ENCODE measurements around the gene TSHZ3. TPM values are rescaled to one million over a fixed set of nuclear protein-coding genes. Genes with fewer than 3 reads are reported as not detected.

TSHZ3 gene
- total and polyA plus RNA-seq, 11 donors, result 0.88 to 11.5 (median 2.4) TPM

DNA sequence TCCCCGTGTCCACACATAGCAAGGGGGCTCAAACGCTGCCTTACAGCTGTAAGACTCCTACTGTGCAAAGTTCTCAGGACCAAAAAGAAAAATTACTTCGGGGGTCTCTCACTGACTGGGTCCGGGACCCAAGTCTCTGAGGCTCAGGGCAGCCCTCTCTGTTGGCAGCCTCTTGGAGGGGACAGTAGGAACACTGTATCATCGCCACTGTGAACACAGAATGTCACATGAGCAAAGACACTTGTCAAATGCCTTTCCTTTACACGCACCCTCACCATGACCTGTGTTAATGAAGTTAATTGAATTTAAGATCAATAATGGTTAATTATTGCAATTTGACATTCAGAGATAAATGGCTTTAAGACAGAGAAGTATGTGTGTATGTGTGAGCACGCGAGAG, 49.6 kb downstream of the TSHZ3 start:
- H3K9me3 ChIP-seq, result no peaks in the 10 kb centered on the region
- ATAC-seq (no peak), DNase-seq (no peak)
- H3K4me3 ChIP-seq, result no peak overlapping the region
- no peaks in the 10 kb centered on the region for H3K27me3 ChIP-seq
- TF ChIP-seq POLR2A (IDR thresholded peaks at IDR 0.05), result no peak
- TF ChIP-seq, protein P1, sequence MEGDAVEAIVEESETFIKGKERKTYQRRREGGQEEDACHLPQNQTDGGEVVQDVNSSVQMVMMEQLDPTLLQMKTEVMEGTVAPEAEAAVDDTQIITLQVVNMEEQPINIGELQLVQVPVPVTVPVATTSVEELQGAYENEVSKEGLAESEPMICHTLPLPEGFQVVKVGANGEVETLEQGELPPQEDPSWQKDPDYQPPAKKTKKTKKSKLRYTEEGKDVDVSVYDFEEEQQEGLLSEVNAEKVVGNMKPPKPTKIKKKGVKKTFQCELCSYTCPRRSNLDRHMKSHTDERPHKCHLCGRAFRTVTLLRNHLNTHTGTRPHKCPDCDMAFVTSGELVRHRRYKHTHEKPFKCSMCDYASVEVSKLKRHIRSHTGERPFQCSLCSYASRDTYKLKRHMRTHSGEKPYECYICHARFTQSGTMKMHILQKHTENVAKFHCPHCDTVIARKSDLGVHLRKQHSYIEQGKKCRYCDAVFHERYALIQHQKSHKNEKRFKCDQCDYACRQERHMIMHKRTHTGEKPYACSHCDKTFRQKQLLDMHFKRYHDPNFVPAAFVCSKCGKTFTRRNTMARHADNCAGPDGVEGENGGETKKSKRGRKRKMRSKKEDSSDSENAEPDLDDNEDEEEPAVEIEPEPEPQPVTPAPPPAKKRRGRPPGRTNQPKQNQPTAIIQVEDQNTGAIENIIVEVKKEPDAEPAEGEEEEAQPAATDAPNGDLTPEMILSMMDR (IDR thresholded peaks at IDR 0.05), result no peak
- peaks cover 0 to 9% (median 0%) of the 10 kb centered on the region in 12 donors for H3K4me1 ChIP-seq
- H3K36me3 ChIP-seq, result no peaks in the 10 kb centered on the region
- no peak overlapping the region for H3K27ac ChIP-seq
- WGBS, 4 donors, result 82 to 93% (median 86%) methylated on average over 8 of the region's 8 CpGs
- intact Hi-C loops (cut with DNase I), result no loop called here

DNA sequence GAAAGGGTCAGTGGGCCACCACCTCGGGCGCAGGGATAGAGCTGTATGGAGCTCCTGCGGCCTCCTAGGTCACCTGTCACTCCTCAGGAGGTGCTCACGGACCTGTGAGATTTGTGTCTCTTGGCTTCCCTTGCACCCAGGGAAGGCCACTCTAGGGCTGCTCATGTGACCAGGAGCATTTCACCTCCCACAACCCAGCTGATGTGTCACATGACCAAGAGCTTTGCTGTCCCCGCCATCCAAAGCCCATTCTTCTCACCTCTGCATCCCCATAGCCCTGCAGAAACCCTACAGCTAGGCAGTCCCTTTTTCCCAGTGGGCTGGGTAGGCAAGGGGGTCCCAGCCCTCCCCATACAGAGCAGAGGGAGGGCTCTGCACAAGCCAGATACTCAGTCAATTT, 51.2 kb downstream of the TSHZ3 start:
- Histone ChIP-seq H3K4me3 (no peak overlapping the region), H3K4me1 (no peaks in the 10 kb centered on the region), H3K27me3 (no peaks in the 10 kb centered on the region), H3K27ac (no peak overlapping the region), H3K36me3 (no peaks in the 10 kb centered on the region), H3K9me3 (no peaks in the 10 kb centered on the region)
- ATAC-seq (no peak), DNase-seq (no peak)
- WGBS, 4 donors, result 73 to 91% (median 86%) methylated on average over 4 to 5 of the region's 5 CpGs
- intact Hi-C loops (cut with DNase I), result no loop called here
- TF ChIP-seq, protein P1 (IDR thresholded peaks at IDR 0.05), result no peak
- no peak for TF ChIP-seq POLR2A (IDR thresholded peaks at IDR 0.05)

DNA sequence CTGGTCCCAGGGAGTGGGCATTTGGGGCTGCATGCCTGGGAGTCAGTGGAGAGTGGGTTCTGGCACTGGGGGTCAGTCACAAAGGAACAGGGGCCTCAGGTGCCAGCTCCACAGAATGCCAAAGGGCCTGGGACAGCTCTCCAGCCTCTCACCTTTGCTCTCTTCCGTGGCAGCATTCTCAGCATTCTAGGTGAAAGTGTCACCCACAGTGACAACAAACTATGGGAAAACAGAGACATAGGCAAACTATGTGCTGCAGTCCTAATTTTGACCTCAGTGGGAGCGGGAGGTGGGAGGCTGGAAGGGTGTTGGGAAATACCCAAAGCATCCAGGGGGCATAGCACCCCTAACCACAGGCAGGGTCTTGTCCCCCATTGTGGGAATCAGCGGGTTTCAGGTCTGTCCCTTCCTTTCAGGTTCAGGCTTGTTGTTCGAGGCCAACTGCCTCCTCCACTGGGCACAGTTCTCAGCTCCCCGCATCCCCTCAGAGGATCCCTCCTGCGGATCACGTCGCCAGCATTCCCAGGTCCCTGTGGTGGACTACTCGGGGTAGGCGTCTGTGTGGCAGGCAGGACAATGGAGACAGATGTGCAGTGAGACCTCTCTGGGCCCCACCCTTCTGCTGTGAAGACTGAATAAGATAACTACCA, 52.4 kb downstream of the TSHZ3 start:
- DNase-seq, result no peak
- Histone ChIP-seq H3K4me1 (no peaks in the 10 kb centered on the region), H3K27me3 (no peaks in the 10 kb centered on the region), H3K9me3 (no peaks in the 10 kb centered on the region), H3K27ac (no peak overlapping the region), H3K36me3 (no peaks in the 10 kb centered on the region), H3K4me3 (no peak overlapping the region)
- no peak for ATAC-seq
- intact Hi-C loops (cut with DNase I), result no loop called here
- 81 to 93% (median 88%) methylated on average over 10 of the region's 10 CpGs for WGBS, 4 donors
- TF ChIP-seq, protein P1 (IDR thresholded peaks at IDR 0.05), result no peak
- no peak for TF ChIP-seq POLR2A (IDR thresholded peaks at IDR 0.05)

DNA sequence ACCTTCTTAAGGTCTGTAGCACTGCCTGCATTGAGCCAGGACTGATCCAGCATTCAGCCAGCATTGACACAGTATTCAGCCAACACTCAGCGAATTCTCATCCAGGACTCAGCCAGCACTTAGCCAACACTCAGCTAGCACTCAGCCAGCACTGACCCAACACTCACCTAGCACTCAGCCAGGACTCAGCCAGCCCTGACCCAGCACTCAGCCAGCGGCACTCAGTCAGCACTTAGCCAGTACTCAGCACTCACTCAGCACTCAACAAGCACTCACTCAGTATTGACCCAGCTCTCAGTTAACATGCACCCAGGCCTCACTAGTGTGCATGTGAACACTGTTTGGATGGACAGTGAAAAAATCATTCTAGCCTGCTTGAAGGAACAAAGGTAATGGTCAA, 55.0 kb downstream of the TSHZ3 start:
- H3K9me3 ChIP-seq, result no peaks in the 10 kb centered on the region
- H3K36me3 ChIP-seq, result no peaks in the 10 kb centered on the region
- H3K4me1 ChIP-seq, result peaks cover 0 to 5% (median 0%) of the 10 kb centered on the region in 12 donors
- no peaks in the 10 kb centered on the region for H3K27me3 ChIP-seq
- ATAC-seq (no peak), DNase-seq (no peak)
- no peak overlapping the region for H3K4me3 ChIP-seq
- no peak overlapping the region for H3K27ac ChIP-seq
- 88 to 100% (median 95%) methylated on average over 2 of the region's 2 CpGs for WGBS, 4 donors
- TF ChIP-seq POLR2A (IDR thresholded peaks at IDR 0.05), result no peak
- TF ChIP-seq, protein P1 (IDR thresholded peaks at IDR 0.05), result no peak
- intact Hi-C loops (cut with DNase I), result no loop called here

All from heart left ventricle (tissue), 16 donors.